NCI-H2107 treated with DMSO at 0.1 percent for 48 hours (cell line): ENCODE results near the gene NPEPL1.

Source experiments
- DNase-seq: peaks from one replicate; lab custom pipeline; 2025; ENCODE audit not compliant: unreplicated experiment; lab: John Stamatoyannopoulos, UW

The NPEPL1 gene

DNA sequence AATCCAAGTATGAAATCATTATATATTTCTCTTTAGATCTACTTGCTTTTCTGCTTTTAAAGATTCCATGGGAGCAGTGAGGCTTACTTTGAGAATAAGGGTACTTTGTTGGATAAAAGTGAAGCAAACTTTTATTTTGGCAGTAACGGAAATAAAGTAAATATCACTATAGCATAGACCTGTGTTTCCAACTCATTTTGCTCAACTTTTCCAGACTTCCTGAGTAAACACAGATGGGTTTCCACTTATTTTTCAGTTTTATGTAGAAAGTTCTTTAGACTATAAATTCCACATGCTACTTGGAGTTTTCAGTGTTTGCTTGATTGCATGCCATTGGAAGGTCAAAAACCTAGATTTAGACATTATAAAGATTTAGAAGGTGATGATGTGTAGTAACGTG lies 35.3 kb upstream of the NPEPL1 start:
- DNase-seq = no peak

DNA sequence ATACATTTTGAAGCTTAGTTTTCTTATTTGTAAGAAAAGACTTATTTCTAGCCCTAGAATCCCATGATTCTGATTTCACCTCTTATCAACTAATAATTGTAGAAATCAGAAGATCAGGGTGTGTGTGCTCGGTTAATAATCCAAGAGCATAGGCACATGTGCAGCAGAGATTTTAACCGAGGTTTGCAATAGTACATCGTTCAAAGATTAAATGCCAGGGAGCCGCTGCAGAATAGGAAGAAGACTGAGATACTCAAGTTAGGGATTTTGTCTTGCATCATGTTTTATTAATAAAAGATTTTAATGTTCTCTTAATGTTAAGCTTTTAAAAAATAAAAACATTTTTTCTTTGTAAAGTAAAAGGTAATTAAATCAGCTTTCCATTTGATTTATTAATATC lies 34.6 kb upstream of the NPEPL1 start:
- no peak for DNase-seq

DNA sequence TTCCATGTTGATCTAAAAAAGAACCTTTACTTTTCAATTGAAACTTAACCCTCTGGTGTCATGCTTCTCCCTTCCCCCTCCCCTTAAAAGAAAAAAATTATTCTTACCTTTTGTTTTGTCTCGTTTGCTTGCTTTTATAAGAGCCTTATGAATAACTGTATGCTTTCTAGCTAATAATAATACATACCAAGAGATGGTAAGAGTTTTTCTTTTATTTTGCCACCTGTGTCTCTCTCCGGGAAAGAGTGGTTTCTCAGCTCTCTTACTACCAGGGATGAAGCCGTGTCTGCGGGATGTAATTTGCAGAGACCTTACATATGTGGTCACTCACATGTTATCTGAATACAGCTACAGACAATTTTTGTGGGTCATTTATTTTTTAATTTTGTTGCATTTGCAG lies 33.8 kb upstream of the NPEPL1 start:
- no peak for DNase-seq

DNA sequence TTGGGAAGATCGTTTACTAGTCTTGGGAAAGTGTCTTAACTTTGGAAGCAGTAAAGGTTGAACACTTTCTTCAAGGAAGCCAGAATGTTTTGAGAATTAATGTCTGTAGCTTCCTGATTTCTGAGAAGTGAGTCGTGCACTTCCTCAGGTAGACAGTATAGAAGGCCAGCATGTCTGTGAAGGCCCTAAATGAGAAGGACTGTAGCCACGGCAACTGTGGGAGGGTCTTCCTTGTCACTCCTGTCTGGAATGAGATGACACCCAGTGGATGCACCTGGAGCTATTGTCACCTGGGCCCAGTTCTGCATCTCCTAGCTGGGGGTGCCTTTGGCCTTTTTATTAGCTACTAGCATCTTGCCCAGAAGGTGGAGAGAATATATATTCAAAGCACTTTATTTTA lies 32.8 kb upstream of the NPEPL1 start:
- no peak for DNase-seq

DNA sequence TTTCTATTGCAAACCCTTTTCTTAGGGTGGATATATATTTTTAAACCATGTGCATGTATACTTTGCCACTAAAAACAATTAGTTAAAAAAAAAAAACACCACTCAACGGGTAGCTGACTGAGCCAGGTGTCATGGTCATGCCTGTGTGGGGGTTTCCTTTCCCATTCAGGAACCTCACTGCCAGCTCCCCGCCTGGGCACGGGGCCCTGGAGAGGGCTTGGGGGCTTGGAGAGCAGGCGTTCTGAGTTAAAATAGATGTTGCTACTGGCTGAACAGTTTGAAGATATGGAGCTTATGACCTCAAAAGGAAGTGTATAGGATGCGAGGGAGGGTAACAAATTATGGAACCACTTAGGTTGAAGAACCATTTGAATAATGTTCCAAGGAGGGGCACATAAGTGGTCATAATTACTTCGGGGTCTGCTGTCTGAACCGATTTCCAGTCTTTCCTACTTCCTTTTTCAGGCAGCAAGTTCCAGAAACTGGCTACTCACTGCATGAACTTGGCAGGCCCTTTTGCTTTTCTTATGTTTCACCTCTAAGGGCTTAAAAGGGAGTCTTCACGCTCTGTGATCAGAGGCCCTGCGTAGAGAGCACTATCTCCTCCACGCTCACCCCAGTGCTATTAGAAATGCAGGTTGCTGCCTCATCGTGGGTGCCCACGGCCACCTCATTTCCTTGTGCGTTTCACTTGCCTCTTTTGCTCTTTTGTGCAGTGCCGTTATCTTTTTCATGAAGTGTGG lies 31.6 kb upstream of the NPEPL1 start:
- no peak for DNase-seq

DNA sequence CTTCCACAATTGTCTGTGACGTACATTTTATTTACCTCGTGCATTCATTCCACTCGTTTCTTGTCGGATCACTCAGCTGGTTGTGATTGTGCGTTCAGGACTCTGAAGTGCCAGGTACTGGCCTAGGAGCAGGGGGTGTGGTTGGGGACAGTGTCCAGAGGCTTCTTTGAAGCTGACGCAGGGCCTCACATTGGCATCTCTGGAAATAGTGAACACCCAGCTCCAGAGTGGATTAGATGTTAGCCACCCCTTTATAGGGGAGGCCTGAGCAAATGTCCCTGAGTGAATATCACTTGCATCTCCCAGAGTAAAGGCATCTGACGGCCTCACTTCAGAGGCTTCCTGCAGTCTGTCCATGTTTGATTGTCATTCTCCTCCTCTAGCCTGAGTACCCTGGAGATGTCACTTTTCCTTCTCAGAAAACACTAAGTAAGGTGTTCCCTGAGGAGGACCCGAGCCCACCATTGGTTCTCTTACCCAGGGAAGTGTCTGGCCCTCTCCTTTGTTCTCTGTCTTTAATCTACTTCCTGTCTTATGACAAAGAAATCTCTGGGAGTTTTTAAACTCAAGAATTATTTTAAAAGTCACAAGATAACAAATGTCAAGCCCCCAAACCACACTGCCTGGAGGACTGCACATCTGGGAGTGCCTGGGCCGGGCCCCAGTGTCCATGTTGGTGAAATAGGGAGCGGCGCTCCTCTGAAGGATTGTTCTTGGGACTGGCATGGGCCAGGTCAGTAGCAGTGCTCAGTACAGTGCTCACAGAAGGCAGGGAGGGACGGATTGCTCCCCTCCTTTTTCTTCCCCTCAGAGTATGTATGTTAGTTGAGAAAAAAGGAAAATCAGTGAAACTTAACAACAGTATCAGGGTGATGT lies 30.8 kb upstream of the NPEPL1 start:
- no peak for DNase-seq

DNA sequence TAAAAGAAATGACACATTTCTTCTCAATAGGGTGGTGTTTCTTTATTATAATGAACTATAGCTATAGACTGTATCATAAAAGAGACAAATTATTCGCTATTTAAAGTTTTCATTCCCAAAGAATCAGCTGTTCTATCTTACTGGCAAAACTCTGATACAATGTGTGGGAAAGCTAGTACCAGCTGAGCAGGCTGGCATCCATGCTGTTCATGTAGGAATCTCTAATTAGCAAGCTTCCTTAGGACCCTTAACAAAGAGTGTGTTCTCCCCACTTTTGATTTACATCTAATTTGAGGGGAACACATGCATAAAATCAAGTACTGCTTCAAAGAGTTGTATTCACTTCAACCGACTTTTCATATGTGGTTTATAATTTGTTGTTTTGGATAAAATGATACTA lies 28.3 kb upstream of the NPEPL1 start:
- no peak for DNase-seq

DNA sequence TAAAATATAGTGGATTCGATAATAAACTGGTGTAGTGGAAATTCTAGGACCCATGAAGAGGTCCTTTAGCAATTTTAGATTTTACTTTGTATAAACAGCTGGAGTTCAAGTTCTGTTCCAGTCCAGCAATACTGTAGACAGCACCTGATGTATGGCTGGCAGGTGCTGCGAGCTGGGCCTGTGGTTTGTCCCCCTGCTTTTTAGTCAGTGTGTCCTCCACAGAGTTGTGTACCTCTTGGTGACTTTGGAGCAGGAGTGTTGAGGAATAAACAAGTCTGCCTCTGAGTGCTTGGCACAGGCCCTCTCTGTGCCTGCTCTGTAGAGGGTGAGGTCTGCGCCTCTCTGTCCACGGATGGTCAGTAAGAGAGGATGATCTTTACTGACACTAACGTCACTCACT lies 27.7 kb upstream of the NPEPL1 start:
- no peak for DNase-seq

DNA sequence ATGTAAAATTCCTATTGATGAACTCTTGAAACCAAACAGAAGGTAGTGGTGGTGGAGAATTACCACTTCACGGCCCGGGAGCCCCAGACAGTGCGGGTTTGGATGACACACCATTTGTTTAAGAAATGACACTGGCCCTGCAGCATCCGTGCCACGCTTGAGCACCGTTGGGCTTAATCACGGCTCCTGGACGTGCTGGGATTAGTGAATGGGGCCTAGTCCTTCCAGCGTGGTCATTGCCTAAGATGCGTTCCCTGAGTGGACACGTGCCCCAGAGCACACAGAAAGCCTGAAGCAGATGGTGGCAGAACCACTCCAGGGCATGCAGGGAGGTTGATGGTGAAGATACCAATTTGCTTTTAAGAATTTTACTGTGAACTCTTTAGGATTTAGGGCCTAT lies 27.0 kb upstream of the NPEPL1 start:
- DNase-seq = no peak

DNA sequence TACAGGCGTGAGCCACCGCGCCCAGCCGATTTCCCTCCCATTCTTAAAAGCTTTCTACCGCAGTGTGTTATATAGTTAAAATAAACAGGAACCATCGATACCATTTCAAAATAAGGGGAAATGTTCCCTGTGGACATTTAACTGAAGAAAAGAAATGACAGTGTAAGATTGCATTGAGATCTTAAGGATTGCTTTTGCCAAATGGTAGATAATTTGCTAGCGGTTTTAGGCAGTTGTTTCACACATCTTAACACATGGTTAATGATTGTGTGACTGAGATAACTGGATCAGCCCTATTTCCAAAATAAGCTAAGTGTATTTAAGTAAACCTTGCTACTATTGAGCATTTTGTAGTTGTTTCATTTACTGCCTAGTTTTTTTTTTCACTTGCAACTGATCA lies 25.9 kb upstream of the NPEPL1 start:
- no peak for DNase-seq

DNA sequence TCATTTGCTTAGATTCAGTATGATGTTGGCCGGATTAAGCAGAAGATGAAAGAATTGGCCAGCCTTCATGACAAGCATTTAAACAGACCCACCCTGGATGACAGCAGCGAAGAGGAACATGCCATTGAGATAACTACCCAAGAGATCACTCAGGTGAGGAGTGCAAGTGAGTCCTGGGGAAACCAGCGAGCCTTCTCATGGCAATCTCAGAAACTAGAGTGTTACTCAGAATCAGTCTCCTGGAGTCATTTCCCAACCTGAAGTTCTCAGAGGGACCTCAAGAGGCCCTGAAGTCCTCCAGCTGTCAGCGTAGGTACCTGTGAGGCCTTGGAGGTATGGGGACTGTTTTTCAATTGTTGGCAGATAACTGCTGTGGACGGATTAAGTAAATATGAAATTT lies 24.6 kb upstream of the NPEPL1 start:
- no peak for DNase-seq

DNA sequence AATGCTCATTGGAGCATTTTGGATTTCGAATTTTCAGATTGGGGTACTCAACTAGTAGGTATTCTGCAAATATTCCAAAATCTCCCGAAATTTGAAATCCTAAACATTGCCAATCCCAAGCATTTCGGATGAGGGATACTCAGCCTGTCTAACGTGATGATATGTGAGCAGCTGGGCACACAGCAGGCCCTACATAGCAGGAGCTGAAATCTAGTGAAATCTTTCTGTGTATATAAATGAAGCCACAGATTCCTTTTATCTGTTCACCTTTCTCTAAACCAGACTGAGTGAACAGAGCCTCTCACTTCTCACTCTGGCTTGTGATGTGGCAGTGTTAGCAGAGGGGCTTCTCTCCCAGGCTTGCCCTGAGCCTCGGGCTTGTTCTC lies 23.7 kb upstream of the NPEPL1 start:
- DNase-seq = no peak

DNA sequence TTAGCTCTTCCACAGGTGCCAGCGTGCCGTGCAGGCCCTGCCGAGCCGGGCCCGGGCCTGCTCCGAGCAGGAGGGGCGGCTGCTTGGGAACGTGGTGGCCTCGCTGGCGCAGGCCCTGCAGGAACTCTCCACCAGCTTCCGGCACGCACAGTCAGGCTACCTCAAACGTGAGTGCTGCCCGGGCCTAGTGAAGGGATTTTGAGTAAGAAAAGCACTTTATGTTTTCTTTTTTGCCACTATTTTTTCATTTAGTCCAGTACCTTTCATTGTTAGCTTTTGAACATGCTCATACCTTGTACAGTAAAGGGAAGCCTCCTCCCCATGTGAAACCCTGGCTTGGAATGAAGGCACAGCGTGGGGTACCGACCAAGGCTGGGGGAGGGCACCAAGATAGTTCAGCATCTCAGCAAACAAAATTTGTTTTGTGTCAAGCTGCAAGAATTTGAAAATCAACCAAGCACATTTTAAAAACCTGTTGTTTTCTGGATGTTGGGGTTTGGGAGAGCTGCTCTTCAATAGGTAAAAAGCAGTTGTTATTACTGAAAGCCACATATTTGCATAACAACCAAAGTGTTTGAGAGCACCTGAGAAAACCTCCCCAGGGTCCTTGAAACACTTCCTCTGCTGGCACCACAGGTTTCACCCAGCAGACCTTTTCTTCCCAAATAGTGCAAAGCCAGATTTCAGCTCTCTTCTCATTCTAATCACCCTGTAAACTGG lies 23.2 kb upstream of the NPEPL1 start:
- peak; percentile 53 for DNase-seq

DNA sequence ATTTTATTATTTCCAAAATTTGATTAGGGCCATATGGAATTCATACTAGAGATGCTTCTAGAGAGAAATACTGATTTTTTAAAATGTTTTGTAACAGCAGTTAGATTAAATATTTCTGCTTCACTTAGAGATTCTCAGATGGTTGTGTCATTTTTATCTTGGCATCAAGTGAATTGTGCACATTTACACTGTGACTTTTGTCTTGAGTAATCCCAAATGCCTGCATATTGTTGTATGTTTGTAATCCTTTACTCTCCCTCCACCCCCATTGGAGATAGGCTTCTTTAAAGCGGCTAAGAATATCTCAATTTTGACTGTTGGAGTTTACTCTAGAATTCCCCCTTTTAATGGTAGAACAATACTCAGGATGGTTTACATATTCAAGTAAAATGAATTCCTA lies 22.5 kb upstream of the NPEPL1 start:
- no peak for DNase-seq

DNA sequence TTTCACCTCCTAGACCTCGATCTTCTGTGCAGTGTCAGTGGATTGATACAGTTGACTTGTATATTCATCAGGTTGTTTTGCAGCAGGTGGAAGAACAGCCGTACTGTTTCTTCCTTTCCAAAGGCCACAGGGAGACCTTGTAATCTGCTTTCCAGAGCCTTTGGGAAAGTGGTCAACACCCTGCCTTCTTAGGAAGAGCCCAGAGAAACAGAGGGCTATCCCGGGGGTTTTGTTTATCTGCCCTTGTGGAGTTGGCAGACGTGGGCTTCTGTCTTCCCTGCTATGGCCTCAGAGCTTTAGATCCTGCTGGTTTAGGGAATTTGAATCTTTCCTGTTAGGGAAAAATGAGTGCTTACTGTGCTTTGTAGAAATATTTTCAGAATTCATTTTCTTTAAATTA lies 21.9 kb upstream of the NPEPL1 start:
- DNase-seq = no peak

DNA sequence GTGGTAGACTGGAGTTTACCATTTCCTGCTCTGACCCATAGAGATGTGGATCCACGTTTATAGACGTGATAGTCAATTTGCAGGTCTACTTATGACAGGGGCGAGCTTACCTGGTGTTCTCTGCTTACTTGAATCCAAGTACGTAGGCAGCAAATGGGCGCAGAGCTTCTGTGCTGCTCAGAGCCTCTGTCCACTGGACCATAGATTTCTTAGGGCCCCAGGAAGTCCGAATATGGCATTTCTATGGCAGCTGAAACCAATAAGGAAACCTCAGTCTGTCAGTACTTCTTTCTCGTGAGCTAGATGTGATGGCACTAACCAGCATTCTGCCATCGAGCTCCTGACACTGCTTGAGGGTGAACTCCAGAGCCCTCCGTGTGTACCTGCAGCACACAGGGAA lies 19.5 kb upstream of the NPEPL1 start:
- DNase-seq = no peak

DNA sequence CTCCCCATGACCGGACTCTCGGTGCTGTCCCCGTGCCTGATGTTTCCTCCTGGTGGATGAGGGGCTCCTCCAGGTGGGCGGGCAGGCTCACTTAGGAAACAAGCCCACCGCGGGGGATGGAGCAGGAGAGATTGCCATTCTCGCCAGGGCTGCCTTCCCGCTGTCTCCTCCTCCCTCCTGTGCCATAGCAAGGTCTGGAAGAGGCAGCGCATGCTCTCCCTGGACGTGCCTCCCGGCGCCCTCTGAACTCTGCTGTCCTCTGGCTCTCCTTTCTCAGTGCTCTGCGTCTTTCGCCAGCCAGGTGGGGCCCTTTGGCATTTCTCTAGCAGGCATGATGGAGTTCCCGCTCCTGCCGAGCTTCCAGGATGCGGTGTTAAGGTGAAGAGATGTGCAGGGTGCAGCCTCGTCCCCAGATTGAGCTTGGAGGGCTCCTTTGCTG lies 17.4 kb upstream of the NPEPL1 start:
- DNase-seq = no peak

DNA sequence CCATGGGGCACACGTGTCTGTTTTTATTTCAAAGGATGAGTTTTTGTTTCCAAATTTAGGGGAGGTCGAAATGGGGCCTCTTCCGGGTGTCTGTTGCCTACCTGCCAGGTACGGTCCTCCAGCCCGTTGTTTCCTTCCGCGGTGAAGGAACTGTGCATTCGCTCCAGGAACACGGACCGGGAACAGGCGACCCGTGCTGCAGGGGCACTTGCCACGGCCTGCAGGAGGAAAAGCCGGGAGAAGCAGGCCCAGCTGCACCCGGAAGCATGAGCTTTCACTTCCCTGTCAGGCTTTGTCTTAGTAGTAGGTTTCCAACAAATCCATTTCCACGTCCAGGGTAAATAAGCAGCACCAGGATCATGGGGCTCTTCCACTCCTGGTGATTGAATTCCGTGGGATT lies 17.0 kb upstream of the NPEPL1 start:
- no peak for DNase-seq

DNA sequence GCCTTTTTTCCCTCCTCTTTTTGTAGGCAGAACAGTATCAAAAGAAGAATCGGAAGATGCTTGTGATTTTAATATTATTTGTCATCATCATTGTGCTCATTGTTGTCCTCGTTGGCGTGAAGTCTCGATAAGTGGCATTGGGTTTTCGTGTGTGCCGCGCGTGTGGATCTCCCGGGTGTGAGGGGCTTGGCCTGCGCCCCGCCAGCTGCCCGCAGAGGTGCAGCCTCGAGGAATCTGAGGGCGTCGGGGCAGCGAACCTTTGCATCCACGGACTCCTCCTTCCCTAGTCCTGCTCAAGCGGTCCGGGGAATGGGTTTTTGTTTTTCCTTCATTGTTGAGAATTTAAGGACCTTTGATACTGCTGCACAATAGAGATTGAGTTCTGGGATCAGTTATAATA lies 16.4 kb upstream of the NPEPL1 start:
- no peak for DNase-seq

DNA sequence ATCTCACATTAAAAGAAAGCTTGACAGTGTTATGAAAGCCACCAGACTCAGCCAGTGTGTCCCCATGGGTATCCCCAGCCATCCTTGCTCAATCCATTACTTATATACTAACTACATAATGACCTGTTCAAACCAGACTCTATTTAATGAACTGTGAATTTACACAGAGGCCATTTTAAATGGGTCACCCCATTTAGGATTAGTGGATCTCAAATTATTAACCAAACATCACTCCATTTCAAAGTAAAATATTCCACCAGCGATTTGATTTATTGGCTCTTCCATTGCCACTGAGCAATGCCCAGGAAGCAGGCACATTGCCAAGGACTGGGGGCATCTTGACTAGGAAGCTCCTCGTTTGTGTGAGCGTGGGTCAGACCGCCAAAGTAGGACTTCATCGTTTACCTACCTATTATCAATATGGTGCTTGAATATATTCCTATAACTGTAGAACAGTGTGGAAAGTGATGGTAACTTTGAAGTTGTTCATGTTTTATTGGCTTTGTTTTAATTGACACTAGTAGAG lies 15.5 kb upstream of the NPEPL1 start:
- DNase-seq = no peak

DNA sequence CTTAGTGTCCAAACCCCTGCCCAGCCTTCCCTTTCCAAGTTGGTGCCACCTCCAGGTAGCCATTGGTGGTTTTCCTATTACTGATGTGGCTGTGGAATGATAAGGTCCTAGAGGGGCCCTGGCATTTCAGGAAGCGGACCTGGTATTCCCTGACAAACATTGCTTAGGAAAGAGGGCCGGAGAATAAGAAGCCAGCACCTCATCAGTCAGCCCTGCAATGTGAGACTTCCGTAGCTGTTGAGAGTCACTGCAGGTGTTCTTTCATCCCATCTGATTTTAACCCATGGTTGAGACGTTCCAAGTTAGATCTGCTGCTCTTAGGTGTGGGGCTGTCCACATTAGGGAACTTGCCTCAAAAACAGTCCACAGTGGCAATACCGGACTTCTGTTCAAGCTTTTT lies 14.8 kb upstream of the NPEPL1 start:
- DNase-seq = no peak

DNA sequence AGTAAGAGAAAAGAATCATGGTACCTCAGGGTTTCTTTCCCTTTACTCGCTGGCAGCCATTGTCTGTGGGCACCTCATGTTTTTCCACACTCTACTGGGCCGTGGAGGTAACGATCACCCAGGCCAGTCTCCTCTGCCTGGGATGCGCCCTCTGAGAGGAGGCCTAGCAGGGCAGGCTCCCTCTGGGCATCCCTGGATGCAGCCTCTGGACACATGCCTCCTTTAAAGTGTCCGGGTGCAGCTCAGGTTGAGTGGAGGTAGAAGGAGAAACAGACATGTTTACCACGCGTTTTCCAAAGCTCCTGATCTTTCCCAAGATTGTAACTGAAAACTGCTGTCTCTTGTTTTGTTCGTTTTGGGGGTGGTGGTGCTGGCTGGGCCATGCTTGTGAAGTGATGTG lies 13.8 kb upstream of the NPEPL1 start:
- DNase-seq = no peak
